IPS-NIHi7 (cell line): Measurements from ENCODE around the gene POU2AF2.
"Not testable (repeated sequence)": the region's sequence is repeated elsewhere in the genome, so short reads cannot be mapped to it uniquely, and the experiment has no call there.

Experiments
- DNase-seq: peaks from one replicate; pipeline ENCODE4 v3.0.0; 2012; ENCODE audit warnings: mixed read lengths; ENCODE audit errors: extremely low spot score

Gene POU2AF2, protein sequence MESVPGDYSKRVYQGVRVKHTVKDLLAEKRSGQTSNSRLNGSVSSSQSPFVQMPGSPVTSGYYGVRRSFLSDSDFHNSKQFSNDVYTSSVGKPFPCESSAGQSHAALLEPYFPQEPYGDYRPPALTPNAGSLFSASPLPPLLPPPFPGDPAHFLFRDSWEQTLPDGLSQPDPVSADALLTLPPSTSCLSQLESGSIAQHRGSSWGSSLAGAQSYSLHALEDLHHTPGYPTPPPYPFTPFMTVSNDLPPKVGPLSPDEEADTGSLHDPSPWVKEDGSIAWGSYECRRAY

DNA sequence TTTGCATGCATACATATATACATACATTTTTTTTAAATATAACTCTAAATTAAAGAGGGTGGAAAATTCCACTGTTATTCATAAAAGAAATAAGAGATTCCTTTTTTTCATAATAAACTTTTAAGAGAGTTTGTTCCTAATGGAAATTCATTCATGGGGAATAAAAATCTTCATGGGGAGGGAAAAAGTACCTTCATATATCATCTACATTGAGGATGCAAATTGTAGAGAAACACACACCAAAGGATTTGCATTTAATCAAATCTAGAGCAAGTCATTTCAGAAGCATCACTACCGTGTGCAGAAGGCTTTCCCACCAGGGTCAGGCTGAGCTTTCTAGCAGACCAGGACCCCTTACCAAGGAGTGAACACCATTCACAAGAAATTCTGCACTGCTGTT, at the start of gene POU2AF2:
Gene POU2AF2, plus strand, starts transcription at position 301 of the 400 bp plus-strand sequence. CDS start 129 bp downstream, outside the sequence.
- DNase-seq, result no peak

DNA sequence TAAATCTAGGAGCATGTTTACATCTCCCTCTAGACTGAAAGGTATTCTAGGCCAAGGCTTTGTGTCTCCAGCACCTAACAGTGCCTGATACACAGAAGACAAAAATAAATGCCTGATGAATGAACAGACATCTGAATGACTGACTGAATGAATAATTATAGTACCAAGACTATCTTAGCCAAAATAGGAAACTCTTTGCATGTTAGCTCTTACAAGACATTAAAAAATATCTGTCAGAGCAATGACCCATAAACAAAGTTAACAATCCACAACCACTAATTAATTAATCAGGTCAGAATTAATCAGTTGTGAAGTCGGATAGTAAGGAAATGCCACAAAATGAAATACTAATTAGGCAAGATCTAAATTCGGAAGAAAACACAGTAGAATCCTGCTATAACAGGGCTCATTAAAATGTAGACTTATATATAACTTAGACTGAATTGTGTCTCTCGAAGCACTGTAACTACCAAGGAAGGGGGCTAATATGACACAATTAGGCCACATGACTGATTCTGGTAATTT, 45.5 kb upstream of the POU2AF2 start:
- DNase-seq, result no peak

DNA sequence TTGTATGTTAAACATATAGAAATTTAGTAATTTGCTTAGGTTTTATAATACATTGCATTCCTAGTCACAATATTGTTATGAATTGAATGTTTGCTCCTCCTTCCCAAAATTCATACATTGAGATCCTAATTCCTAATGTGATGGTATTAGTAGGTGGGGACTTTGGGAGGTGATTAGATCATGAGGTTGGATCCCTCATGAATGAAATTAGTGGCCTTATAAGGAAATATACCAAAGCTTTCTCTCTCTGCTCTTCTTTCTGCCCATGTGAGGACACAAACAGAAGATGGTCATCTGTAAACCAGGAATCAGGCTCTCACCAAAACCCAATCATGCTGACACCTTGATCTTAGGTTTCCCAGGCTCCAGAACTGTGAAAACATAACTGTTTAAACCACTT, 41.3 kb upstream of the POU2AF2 start:
- no peak for DNase-seq

GRCh38 chr11:111205632-111206385, 39.7 kb upstream of the POU2AF2 start:
- DNase-seq, result no peak

DNA sequence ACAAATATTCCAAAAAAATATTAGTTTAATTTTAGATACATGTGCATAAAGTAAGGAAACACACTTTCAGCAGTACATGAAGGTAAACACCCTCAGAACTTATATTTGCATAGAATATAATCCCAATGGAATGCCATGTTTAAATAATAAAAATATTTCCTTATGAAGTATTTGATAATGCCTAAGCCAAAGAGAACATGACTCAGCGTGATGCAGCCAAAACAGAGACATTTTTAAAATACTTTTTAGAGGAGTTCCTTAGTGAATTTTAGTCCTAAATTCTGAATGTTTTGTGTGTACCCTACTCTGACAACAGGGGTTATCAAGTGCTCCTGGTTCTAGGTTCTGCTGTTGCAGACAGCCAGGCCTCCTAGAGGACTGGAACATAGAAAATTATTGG, 39.1 kb upstream of the POU2AF2 start:
- DNase-seq, result no peak

- no peak for DNase-seq
Observed at GRCh38 chr11:111207213-111207612, 38.3 kb upstream of the POU2AF2 start.

DNA sequence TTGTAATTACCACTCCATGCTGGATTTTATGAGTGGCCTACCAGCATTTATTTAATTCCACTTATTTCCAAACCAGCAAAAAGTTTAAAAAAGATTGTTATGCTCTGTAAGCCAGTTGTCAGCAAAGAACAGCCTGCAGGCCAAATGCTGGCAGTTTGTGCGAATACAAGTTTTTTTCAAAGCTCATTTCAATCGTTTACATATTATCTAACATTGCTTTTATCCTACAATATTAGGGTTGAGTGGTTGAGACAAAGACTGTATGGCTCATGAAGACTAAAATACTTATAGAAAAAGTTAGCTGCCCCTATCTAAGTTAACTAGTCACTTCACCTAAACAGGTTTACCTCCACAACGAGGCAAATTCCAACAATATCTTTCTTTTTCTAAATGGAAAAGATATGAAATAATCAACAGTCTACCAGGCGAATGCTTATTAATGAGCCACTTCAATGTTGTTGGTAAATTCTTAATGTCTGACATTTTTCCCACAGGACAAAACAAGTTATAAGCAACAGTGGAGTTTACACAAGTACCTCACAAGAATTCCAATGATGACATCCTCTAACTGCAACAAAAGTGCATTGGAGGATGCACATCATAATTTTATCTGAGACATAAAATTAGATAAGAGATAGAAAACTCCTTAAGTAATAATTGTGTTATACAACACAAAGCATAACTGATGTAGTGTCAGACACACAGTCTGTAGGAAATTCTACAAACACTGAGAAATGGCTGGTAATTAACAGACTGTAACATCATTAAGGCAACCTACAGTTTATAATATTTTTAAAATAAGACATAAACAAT, 35.8 kb upstream of the POU2AF2 start:
- DNase-seq, result no peak

- DNase-seq, result no peak
Observed at GRCh38 chr11:111213256-111213655, 32.3 kb upstream of the POU2AF2 start.

DNA sequence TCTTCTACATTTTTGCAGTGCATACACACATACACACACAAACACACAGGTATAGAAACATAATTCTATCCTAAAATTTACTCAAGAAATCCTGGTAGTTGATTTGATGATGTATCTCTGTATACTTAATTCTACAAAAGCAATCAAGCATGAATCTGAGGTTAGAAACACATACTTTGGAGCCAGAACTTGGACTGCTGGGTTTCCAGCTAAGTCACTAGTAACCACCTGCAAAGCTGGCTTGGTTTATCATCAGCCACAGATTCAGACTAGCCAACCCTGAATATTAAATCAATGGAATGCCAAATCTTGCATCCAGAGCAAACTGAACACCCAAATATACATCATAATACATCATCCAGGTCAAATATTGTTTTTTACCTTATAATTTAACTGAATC, 24.8 kb upstream of the POU2AF2 start:
- DNase-seq, result no peak

DNA sequence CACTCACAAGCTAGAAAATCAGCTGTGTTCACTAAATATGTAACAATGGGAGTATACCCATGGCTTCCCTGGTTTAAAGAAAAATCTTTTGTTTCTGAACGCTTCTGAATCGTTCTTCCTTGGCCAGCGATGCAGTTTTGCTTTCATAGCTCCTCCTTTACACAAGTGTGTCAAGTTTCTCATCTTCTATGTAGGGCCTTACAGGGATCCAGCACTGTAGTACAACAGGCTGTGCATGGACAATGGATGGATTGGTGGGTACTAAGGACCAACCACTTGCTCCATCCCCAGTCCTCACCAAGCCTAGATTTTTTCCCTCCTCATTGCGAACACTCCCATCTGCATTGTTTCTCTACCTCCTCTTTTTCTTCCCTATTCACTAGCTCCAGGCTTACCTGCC, 24.3 kb upstream of the POU2AF2 start:
- no peak for DNase-seq

DNA sequence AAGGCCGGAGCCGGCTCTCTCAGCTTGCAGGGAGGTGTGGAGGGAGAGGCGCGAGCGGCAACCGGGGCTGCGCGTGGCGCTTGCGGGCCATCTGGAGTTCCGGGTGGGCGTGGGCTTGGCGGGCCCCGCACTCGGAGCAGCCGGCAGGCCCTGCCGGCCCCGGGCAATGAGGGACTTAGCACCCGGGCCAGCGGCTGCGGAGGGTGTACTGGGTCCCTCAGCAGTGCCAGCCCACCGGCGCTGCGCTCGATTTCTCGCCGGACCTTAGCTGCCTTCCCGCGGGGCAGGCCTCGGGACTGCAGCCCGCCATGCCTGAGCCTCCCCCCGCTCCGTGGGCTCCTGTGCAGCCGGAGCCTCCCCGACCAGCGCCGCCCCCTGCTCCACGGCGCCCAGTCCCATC, 23.6 kb upstream of the POU2AF2 start:
- not testable (repeated sequence) for DNase-seq

- not testable (repeated sequence) for DNase-seq
Observed at GRCh38 chr11:111222821-111223455, 22.6 kb upstream of the POU2AF2 start.

GRCh38 chr11:111225881-111226280, 19.6 kb upstream of the POU2AF2 start:
- no peak for DNase-seq

- no peak for DNase-seq
Observed at GRCh38 chr11:111229604-111230003, 15.9 kb upstream of the POU2AF2 start.

DNA sequence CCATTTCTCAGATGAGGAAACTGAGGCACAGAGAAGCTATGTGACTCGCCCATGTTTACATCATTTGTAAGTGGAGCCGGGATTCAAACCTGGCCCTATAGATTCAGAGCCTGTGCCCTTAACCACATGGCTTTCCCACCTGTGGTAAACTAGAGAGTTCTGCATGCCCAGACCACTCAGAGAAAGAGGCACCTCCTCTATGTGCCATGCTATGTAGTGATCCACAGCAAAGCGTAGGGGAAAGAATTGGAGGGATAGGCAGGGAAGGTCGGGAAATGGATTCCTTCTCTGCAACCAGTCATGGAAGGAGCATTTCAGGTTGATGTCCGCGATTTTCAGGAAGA, 15.4 kb upstream of the POU2AF2 start:
- no peak for DNase-seq

- DNase-seq, result no peak
Observed at GRCh38 chr11:111231836-111232235, 13.7 kb upstream of the POU2AF2 start.

DNA sequence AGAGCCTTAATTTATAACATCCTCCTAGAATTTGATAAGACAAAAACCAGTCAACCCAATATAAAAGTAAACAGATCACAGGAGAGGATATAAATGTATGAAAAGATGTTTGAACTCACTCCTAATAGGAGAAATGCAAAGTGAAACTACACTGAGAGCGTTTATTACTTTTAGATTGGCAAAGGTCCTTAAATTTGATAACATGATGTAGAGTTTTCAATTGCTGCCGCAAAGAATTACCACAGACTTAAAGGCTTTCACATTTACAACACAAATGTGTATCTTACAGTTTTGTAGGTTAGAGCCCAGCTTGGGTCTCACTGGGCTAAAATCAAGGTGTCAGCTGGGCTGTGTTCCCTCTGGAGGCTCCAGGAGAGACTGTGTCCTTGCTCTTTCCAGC, 9.1 kb upstream of the POU2AF2 start:
- DNase-seq, result no peak

DNA sequence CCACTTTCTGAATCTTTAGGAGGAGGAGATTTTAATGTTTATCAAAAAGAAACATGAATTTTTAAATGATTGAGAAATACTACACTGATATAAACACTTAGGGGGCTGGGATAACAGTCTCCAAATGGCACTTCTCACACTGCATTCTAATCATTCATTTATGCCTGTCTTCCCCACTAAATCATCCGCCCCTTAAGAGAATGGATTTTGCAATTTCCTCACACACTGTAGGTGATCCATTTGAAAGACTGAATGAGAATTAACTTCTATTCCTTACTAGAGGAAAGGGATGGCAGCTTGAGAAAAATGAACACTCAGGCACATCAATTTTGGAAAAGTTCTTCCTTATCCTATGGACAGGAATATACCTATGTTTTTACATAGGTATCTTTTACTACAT, 7.6 kb upstream of the POU2AF2 start:
- no peak for DNase-seq

DNA sequence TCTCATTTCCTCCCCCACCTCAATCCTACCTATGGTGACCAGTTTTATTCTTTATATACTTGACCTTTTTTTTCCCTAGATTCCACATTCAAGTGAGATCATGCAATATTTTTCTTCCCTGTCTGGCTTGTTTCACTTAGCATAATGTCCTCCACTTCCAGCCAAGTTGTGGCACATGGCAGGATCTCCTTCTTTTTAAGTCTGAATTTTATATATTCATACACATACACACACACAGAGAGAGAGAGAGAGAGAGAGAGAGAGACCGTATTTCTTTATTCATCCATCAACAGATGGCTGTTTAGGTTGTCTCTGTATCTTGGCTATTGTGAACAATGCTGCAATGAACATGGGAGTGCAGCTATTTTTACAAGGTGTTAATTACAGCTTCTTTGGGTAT, 1.4 kb downstream of the POU2AF2 start:
- DNase-seq, result no peak

DNA sequence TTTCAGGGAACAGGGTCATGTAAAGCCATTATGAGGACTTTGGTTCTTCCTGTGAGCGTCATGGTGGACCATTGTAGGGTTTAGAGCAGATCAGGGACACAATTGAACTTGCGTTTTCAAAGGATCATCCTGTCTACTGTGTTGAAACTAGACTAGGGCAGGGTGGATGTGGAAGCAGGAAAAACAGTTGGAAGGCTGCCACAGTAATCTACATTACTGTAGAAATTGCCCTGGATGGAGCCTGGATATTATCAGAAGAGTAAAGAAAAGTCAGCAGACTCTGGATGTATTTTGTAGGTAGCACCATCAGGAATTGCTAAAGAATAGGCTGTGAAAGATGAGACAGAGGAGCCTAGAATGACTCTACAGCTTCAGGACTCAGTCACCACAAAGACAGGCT, 5.4 kb downstream of the POU2AF2 start:
- no peak for DNase-seq

GRCh38 chr11:111253131-111253530, 7.6 kb downstream of the POU2AF2 start:
- no peak for DNase-seq

DNA sequence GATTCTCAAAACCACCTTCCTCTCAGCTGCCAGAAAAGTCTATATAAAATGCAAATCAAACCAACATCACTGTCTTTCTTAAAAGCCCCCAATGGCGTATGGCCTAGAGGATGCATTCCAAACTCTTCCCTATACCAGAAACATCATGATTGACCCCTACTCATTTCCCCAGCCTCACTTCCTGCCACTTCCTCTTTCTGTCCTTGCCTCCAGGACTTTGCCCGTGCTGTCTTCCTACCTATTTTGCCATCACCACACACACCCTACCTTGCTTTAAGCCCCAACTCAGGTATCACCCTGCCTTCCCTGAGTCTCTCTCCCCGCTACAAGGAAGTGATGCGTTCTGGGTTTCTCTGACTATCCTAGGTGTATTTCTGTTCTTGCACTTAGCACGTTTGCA, 8.1 kb downstream of the POU2AF2 start:
- no peak for DNase-seq
